ENCODE measurements around the gene NKAP.
"Not testable (repeated sequence)": the region's sequence is repeated elsewhere in the genome, so short reads cannot be mapped to it uniquely, and the experiment has no call there.

The NKAP gene

GRCh38 chrX:119917877-119918276 is 25.7 kb downstream of the NKAP start:
- Histone ChIP-seq H3K4me3 (replicated peaks; ENCODE audit: low read depth, low read length) (no peak overlapping the region), H3K27me3 (replicated peaks; ENCODE audit: control insufficient read depth, insufficient read depth, low read length) (no peaks in the 10 kb centered on the region), H3K36me3 (ENCODE audit: control insufficient read depth, insufficient read depth, low read length) (no peaks in the 10 kb centered on the region)
- DNase-seq (ENCODE audit: extremely low read depth, insufficient read length) = no peak
- no peak for TF ChIP-seq CTCF (IDR thresholded peaks at IDR 0.05; ENCODE audit: insufficient read depth, low read length, poor library complexity, severe bottlenecking)

- no peak for DNase-seq (ENCODE audit: extremely low read depth, insufficient read length)
- Histone ChIP-seq H3K4me3 (replicated peaks; ENCODE audit: low read depth, low read length) (no peak overlapping the region), H3K36me3 (ENCODE audit: control insufficient read depth, insufficient read depth, low read length) (no peaks in the 10 kb centered on the region), H3K27me3 (replicated peaks; ENCODE audit: control insufficient read depth, insufficient read depth, low read length) (no peaks in the 10 kb centered on the region)
- TF ChIP-seq CTCF (IDR thresholded peaks at IDR 0.05; ENCODE audit: insufficient read depth, low read length, poor library complexity, severe bottlenecking) = no peak
Observed at GRCh38 chrX:119916310-119916709, 27.2 kb downstream of the NKAP start.

GRCh38 chrX:119900976-119901375 is 42.6 kb downstream of the NKAP start:
- Histone ChIP-seq H3K4me3 (replicated peaks; ENCODE audit: low read depth, low read length) (no peak overlapping the region), H3K36me3 (ENCODE audit: control insufficient read depth, insufficient read depth, low read length) (no peaks in the 10 kb centered on the region), H3K27me3 (replicated peaks; ENCODE audit: control insufficient read depth, insufficient read depth, low read length) (no peaks in the 10 kb centered on the region)
- no peak for DNase-seq (ENCODE audit: extremely low read depth, insufficient read length)
- TF ChIP-seq CTCF (IDR thresholded peaks at IDR 0.05; ENCODE audit: insufficient read depth, low read length, poor library complexity, severe bottlenecking) = no peak

- H3K27me3 ChIP-seq (replicated peaks; ENCODE audit: control insufficient read depth, insufficient read depth, low read length) = no peaks in the 10 kb centered on the region
- DNase-seq (ENCODE audit: extremely low read depth, insufficient read length) = no peak
Observed at GRCh38 chrX:119899125-119899524, 44.4 kb downstream of the NKAP start.

GRCh38 chrX:119895843-119896326 is 47.7 kb downstream of the NKAP start, which contains the start of gene AKAP14:
Gene AKAP14 (plus strand): TSS chrX:119895893. CDS start chrX:119903224, 7,331 bp downstream.
- DNase-seq (ENCODE audit: extremely low read depth, insufficient read length) = no peak
- no peak for TF ChIP-seq CTCF (IDR thresholded peaks at IDR 0.05; ENCODE audit: insufficient read depth, low read length, poor library complexity, severe bottlenecking)
- H3K4me3 ChIP-seq (replicated peaks; ENCODE audit: low read depth, low read length) = no peak within 1 kb of the TSS

More at GRCh38 chrX:119899125-119899524, 44.4 kb downstream of the NKAP start:
- TF ChIP-seq CTCF (IDR thresholded peaks at IDR 0.05; ENCODE audit: insufficient read depth, low read length, poor library complexity, severe bottlenecking) = no peak
- Histone ChIP-seq H3K4me3 (replicated peaks; ENCODE audit: low read depth, low read length) (no peak overlapping the region), H3K36me3 (ENCODE audit: control insufficient read depth, insufficient read depth, low read length) (no peaks in the 10 kb centered on the region)

GRCh38 chrX:119891961-119892692 is 51.4 kb downstream of the NKAP start:
- H3K36me3 ChIP-seq (ENCODE audit: control insufficient read depth, insufficient read depth, low read length); DNase-seq (ENCODE audit: extremely low read depth, insufficient read length); H3K27me3 ChIP-seq (replicated peaks; ENCODE audit: control insufficient read depth, insufficient read depth, low read length); H3K4me3 ChIP-seq (replicated peaks; ENCODE audit: low read depth, low read length): not testable (repeated sequence)

More at GRCh38 chrX:119895843-119896326, 47.7 kb downstream of the NKAP start, which contains the start of gene AKAP14:
- H3K27me3 ChIP-seq (replicated peaks; ENCODE audit: control insufficient read depth, insufficient read depth, low read length) = no peaks in the 10 kb centered on the region
- no peaks in the 10 kb centered on the region for H3K36me3 ChIP-seq (ENCODE audit: control insufficient read depth, insufficient read depth, low read length)

- H3K4me3 ChIP-seq (replicated peaks; ENCODE audit: low read depth, low read length); DNase-seq (ENCODE audit: extremely low read depth, insufficient read length); H3K27me3 ChIP-seq (replicated peaks; ENCODE audit: control insufficient read depth, insufficient read depth, low read length); H3K36me3 ChIP-seq (ENCODE audit: control insufficient read depth, insufficient read depth, low read length): not testable (repeated sequence)
Observed at GRCh38 chrX:119890626-119891025, 52.9 kb downstream of the NKAP start.

Measured in GM06990 (cell line).